Neural progenitor cell (in vitro differentiated cells): Measurements from ENCODE around the gene KLHL18. TPM values are rescaled to one million over a fixed set of nuclear protein-coding genes. Genes with fewer than 3 reads are reported as not detected.
"Not testable (repeated sequence)": the region's sequence is repeated elsewhere in the genome, so short reads cannot be mapped to it uniquely, and the experiment has no call there.

Experiments
- DNase-seq: peaks from one replicate; pipeline ENCODE4 v3.0.0-alpha.2; 2016; ENCODE audit warnings: low spot score
- H2AFZ ChIP-seq: fragments of 200-600 bp; sonication (generic); replicated peaks from 2 replicates; pipeline ENCODE4 v1.6.1; 2016; ENCODE audit warnings: antibody characterized with exemption
- H3F3A ChIP-seq: fragments of 200-600 bp; sonication (generic); 2 replicates; pipeline ENCODE4 v1.6.1; 2016; ENCODE audit warnings: antibody characterized with exemption, low read depth
- H3K27ac ChIP-seq: fragments of 200-600 bp; sonication (generic); 2 replicates; pipeline ENCODE4 v1.5.1; 2016; ENCODE audit warnings: mild to moderate bottlenecking
- H3K27me3 ChIP-seq: fragments of 200-600 bp; sonication (generic); 2 replicates; pipeline ENCODE4 v1.6.1; 2016; ENCODE audit warnings: mild to moderate bottlenecking, moderate library complexity
- H3K36me3 ChIP-seq: fragments of 200-600 bp; sonication (generic); 2 replicates; pipeline ENCODE4 v1.5.1; 2016
- H3K4me1 ChIP-seq: fragments of 200-600 bp; sonication (generic); 2 replicates; pipeline ENCODE4 v1.6.1; 2016; ENCODE audit warnings: mixed run types
- H3K4me2 ChIP-seq: fragments of 200-600 bp; sonication (generic); 2 replicates; pipeline ENCODE4 v1.6.1; 2016
- H3K4me3 ChIP-seq: fragments of 200-600 bp; sonication (generic); 2 replicates; pipeline ENCODE4 v1.5.1; 2016
- H3K79me2 ChIP-seq: fragments of 200-600 bp; sonication (generic); 2 replicates; pipeline ENCODE4 v1.6.1; 2016; ENCODE audit warnings: low read depth
- H3K9ac ChIP-seq: fragments of 200-600 bp; sonication (generic); 2 replicates; pipeline ENCODE4 v1.6.1; 2016
- H3K9me3 ChIP-seq: fragments of 200-600 bp; sonication (generic); 2 replicates; pipeline ENCODE4 v1.5.1; 2016; ENCODE audit warnings: low read depth
- H4K20me1 ChIP-seq: fragments of 200-600 bp; sonication (generic); 2 replicates; pipeline ENCODE4 v1.6.1; 2016; ENCODE audit warnings: low read depth
- H3K27ac Mint-ChIP-seq: 3 replicates; pipeline ENCODE4 v1.8.0; 2021; ENCODE audit warnings: mixed read lengths
- H3K27me3 Mint-ChIP-seq: 2 replicates; pipeline ENCODE4 v1.8.0; 2022; ENCODE audit warnings: low read depth, mild to moderate bottlenecking, inconsistent platforms, moderate library complexity, mixed read lengths; ENCODE audit not compliant: insufficient read depth
- H3K36me3 Mint-ChIP-seq: 3 replicates; pipeline ENCODE4 v1.8.0; 2021; ENCODE audit warnings: mixed read lengths
- H3K4me1 Mint-ChIP-seq: 3 replicates; pipeline ENCODE4 v1.8.0; 2021; ENCODE audit warnings: mixed read lengths
- H3K4me3 Mint-ChIP-seq: 3 replicates; pipeline ENCODE4 v1.8.0; 2021; ENCODE audit warnings: mild to moderate bottlenecking, moderate library complexity, mixed read lengths
- H3K9me3 Mint-ChIP-seq: 3 replicates; pipeline ENCODE4 v1.8.0; 2020; ENCODE audit warnings: mixed read lengths
- CTCF ChIP-seq: fragments of 200-600 bp; sonication (generic); IDR thresholded peaks from 2 replicates; pipeline ENCODE4 v1.5.1; 2017; ENCODE audit warnings: antibody characterized with exemption, mild to moderate bottlenecking
- EZH2 ChIP-seq: fragments of 200-600 bp; sonication (generic); IDR thresholded peaks from 2 replicates; pipeline ENCODE4 v1.6.1; 2017; ENCODE audit warnings: antibody characterized with exemption, mild to moderate bottlenecking, moderate library complexity
- EZH2phosphoT487 ChIP-seq: fragments of 200-600 bp; sonication (generic); IDR thresholded peaks from 2 replicates; pipeline ENCODE4 v1.6.1; 2017; ENCODE audit warnings: antibody characterized with exemption
- total RNA-seq: library from RNA; depleted of rRNA; stranded (reverse); fragments of >200 nt; gene quantifications from 2 replicates; pipeline ENCODE4 v1.2.3, GENCODE V29; 2015; ENCODE audit warnings: low replicate concordance

The KLHL18 gene
- total RNA-seq, 1 donor from 2014 or later: 7.3 TPM

GRCh38 chr3:47313341-47314055, 30.8 kb downstream of the KLHL18 start:
- no peaks in the 10 kb centered on the region for H3K27me3 ChIP-seq
- no peak overlapping the region for H3K4me3 Mint-ChIP-seq
- peaks cover 4% of the 10 kb centered on the region for H3K79me2 ChIP-seq
- TF ChIP-seq EZH2: no peak
- no peak for TF ChIP-seq EZH2phosphoT487
- TF ChIP-seq CTCF: no peak
- no peaks in the 10 kb centered on the region for H3K9me3 ChIP-seq
- no peaks in the 10 kb centered on the region for H3K4me1 ChIP-seq
- no peaks in the 10 kb centered on the region for H3F3A ChIP-seq
- no peak overlapping the region for H3K9ac ChIP-seq
- H3K4me2 ChIP-seq: no peak overlapping the region
- no peak overlapping the region for H2AFZ ChIP-seq
- H3K36me3 Mint-ChIP-seq: peaks cover 14% of the 10 kb centered on the region
- H3K4me3 ChIP-seq: no peak overlapping the region
- no peaks in the 10 kb centered on the region for H4K20me1 ChIP-seq
- H3K27ac ChIP-seq: no peak overlapping the region
- peaks cover 13% of the 10 kb centered on the region for H3K9me3 Mint-ChIP-seq
- H3K27ac Mint-ChIP-seq: no peak overlapping the region
- no peak for DNase-seq
- no peaks in the 10 kb centered on the region for H3K36me3 ChIP-seq
- H3K27me3 Mint-ChIP-seq: no peaks in the 10 kb centered on the region
- H3K4me1 Mint-ChIP-seq: no peaks in the 10 kb centered on the region

GRCh38 chr3:47314056-47314764, 31.5 kb downstream of the KLHL18 start:
- no peaks in the 10 kb centered on the region for H3K36me3 ChIP-seq
- Mint-ChIP-seq H3K27me3 (no peaks in the 10 kb centered on the region), H3K36me3 (peaks cover 11% of the 10 kb centered on the region), H3K4me1 (no peaks in the 10 kb centered on the region), H3K27ac (no peak overlapping the region), H3K4me3 (no peak overlapping the region), H3K9me3 (peaks cover 9% of the 10 kb centered on the region)
- no peak overlapping the region for H3K9ac ChIP-seq
- no peak overlapping the region for H3K4me2 ChIP-seq
- H3K4me1 ChIP-seq: no peaks in the 10 kb centered on the region
- H3K9me3 ChIP-seq: no peaks in the 10 kb centered on the region
- peaks cover 4% of the 10 kb centered on the region for H3K79me2 ChIP-seq
- H4K20me1 ChIP-seq: no peaks in the 10 kb centered on the region
- no peak for DNase-seq
- no peaks in the 10 kb centered on the region for H3K27me3 ChIP-seq
- no peak for TF ChIP-seq EZH2phosphoT487
- no peak for TF ChIP-seq CTCF
- no peak for TF ChIP-seq EZH2
- no peak overlapping the region for H3K4me3 ChIP-seq
- H3K27ac ChIP-seq: no peak overlapping the region
- no peaks in the 10 kb centered on the region for H3F3A ChIP-seq
- no peak overlapping the region for H2AFZ ChIP-seq

- no peak overlapping the region for H3K4me2 ChIP-seq
- DNase-seq: no peak
Observed at GRCh38 chr3:47315069-47315647, 32.4 kb downstream of the KLHL18 start.

GRCh38 chr3:47316151-47316550, 33.4 kb downstream of the KLHL18 start:
- H3K4me3 ChIP-seq, H3K4me1 Mint-ChIP-seq, H3K27me3 ChIP-seq, H3K79me2 ChIP-seq, H4K20me1 ChIP-seq, H3K36me3 Mint-ChIP-seq, H3K9ac ChIP-seq, H3K27ac ChIP-seq, H2AFZ ChIP-seq, H3K4me1 ChIP-seq, H3K4me3 Mint-ChIP-seq, DNase-seq, H3F3A ChIP-seq, H3K27ac Mint-ChIP-seq, H3K27me3 Mint-ChIP-seq, H3K4me2 ChIP-seq, H3K9me3 ChIP-seq, H3K9me3 Mint-ChIP-seq, H3K36me3 ChIP-seq: not testable (repeated sequence)

More at GRCh38 chr3:47315069-47315647, 32.4 kb downstream of the KLHL18 start:
- H3K27me3 Mint-ChIP-seq: no peaks in the 10 kb centered on the region
- peaks cover 10% of the 10 kb centered on the region for H3K36me3 Mint-ChIP-seq
- H3K27ac ChIP-seq: no peak overlapping the region
- no peaks in the 10 kb centered on the region for H3K9me3 ChIP-seq
- H3K9me3 Mint-ChIP-seq: peaks cover 6% of the 10 kb centered on the region
- TF ChIP-seq CTCF: no peak
- TF ChIP-seq EZH2: no peak
- no peak for TF ChIP-seq EZH2phosphoT487
- peaks cover 4% of the 10 kb centered on the region for H3K79me2 ChIP-seq
- H2AFZ ChIP-seq: no peak overlapping the region
- H4K20me1 ChIP-seq: no peaks in the 10 kb centered on the region
- no peaks in the 10 kb centered on the region for H3F3A ChIP-seq
- H3K4me1 ChIP-seq: no peaks in the 10 kb centered on the region
- no peak overlapping the region for H3K27ac Mint-ChIP-seq
- H3K36me3 ChIP-seq: no peaks in the 10 kb centered on the region
- no peaks in the 10 kb centered on the region for H3K27me3 ChIP-seq
- no peak overlapping the region for H3K4me3 Mint-ChIP-seq
- no peaks in the 10 kb centered on the region for H3K4me1 Mint-ChIP-seq
- H3K4me3 ChIP-seq: no peak overlapping the region
- H3K9ac ChIP-seq: no peak overlapping the region
